H1 (cell line): ENCODE data around the gene MORC1. TPM values are rescaled to one million over a fixed set of nuclear protein-coding genes. Genes with fewer than 3 reads are reported as not detected.

Experiments used
- polyA plus RNA-seq, 7 experiments: library from polyadenylated mRNA; depleted of rRNA in 3 of 7; stranded (reverse) in 5 of 7; unstranded in 2 of 7; fragments of >200 nt in 5 of 7; fragments of 200-250 nt in 2 of 7; gene quantifications; 1 replicate in 5 of 7; 2 replicates in 1 of 7; 4 replicates in 1 of 7; pipeline versions ENCODE4 v1.2.1 to v1.2.3, GENCODE V29; 2011 to 2013; ENCODE audit warnings: missing spikeins in 2 of 7, mixed read lengths in 2 of 7
- total RNA-seq: library from RNA; stranded (reverse); fragmentation: NEBNext Ultra II Directional; extraction: Animal tissue kit (Norgen Biotek cat#: 25700); gene quantifications from 2 replicates; pipeline ENCODE4 v1.2.1, GENCODE V29; 2021
- TF ChIP-seq, protein P1 (sequence below): IDR thresholded peaks from 2 replicates; pipeline ENCODE4 v1.6.1; 2012; ENCODE audit warnings: inconsistent platforms

MORC1 gene
- total and polyA plus RNA-seq, 2 of the 8 experiments (the other 6 are each of a cell fraction or from before 2014, with no cell fraction given) = not detected

DNA sequence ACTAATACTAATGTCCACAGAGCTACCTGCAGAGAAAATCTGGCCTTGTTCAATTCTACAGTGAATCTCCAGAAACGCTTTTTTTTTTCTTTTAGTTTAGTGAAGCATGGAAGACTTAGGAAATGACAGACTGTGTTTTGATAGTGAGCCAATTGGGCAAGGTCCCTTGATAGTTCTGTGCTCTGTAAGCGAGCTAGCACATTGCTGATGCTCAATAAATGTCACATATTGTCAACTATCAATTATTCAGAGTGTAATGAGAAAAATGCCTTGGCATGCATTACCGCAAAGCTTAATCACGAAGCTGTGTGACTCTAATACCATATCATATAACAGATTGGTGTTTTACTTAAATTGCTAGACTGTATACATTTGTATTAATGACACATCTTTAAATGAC, 13.3 kb upstream of the MORC1 start (continued):
- TF ChIP-seq, protein P1, sequence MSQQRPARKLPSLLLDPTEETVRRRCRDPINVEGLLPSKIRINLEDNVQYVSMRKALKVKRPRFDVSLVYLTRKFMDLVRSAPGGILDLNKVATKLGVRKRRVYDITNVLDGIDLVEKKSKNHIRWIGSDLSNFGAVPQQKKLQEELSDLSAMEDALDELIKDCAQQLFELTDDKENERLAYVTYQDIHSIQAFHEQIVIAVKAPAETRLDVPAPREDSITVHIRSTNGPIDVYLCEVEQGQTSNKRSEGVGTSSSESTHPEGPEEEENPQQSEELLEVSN = no peak
